K562 (cell line): ENCODE measurements around the gene AOC3. TPM values are rescaled to one million over a fixed set of nuclear protein-coding genes. Genes with fewer than 3 reads are reported as not detected.

Source experiments
- RFX7 ChIP-seq: fragments of 250-450 bp; sonication (Bioruptor Pico); IDR thresholded peaks from 2 replicates; pipeline ENCODE4 v1.5.1; 2021; ENCODE audit warnings: mild to moderate bottlenecking
- ZNF224 ChIP-seq: sonication (generic); formaldehyde crosslinking; IDR thresholded peaks from 2 replicates; pipeline ENCODE4 v1.8.0; 2022; ENCODE audit warnings: mild to moderate bottlenecking, missing genetic modification reagents
- ZZZ3 ChIP-seq: fragments of 450-650 bp; IDR thresholded peaks from 2 replicates; pipeline ENCODE4 v1.6.1; 2016; ENCODE audit warnings: antibody characterized with exemption, mild to moderate bottlenecking, moderate library complexity
- polyA plus RNA-seq, 8 experiments: library from polyadenylated mRNA; depleted of rRNA in 4 of 8; stranded (reverse) in 5 of 8; unstranded in 3 of 8; fragments of >200 nt; fragmentation: Nextera tagmentation in 2 of 8; fragmentation: Illumina TruSeq in 1 of 8; extraction: Ambion mirVana in 2 of 8; extraction: Trizol in 1 of 8; gene quantifications; 2 replicates each; pipeline versions ENCODE4 v1.2.1 to v1.2.3, GENCODE V29; 2011 to 2014; ENCODE audit warnings: inconsistent platforms in 1 of 8, missing spikeins in 1 of 8
- total RNA-seq, 7 experiments: library from RNA; depleted of rRNA in 6 of 7; stranded (reverse); fragments of >200 nt in 6 of 7; fragmentation: Illumina TruSeq in 2 of 7; extraction: Trizol in 2 of 7; gene quantifications; 2 replicates each; pipeline versions ENCODE4 v1.2.1 to v1.2.3, GENCODE V29; 2011 to 2021; ENCODE audit warnings: low replicate concordance in 1 of 7
- TF ChIP-seq, protein P1 (sequence below), 2 experiments: fragments of 450-650 bp in 1 of 2; sonication (generic) in 1 of 2; formaldehyde crosslinking in 1 of 2; IDR thresholded peaks; 2 replicates each; pipeline versions ENCODE4 v1.7.1 to v1.9.0; 2016 to 2022; ENCODE audit warnings: inconsistent platforms in 1 of 2, mild to moderate bottlenecking in 1 of 2, missing genetic modification reagents in 1 of 2

AOC3 gene
- total and polyA plus RNA-seq, 9 of the 15 experiments (the other 6 are each of a cell fraction or from before 2014, with no cell fraction given): 0.09 to 0.42 (median 0.22) TPM; not detected in 3

DNA sequence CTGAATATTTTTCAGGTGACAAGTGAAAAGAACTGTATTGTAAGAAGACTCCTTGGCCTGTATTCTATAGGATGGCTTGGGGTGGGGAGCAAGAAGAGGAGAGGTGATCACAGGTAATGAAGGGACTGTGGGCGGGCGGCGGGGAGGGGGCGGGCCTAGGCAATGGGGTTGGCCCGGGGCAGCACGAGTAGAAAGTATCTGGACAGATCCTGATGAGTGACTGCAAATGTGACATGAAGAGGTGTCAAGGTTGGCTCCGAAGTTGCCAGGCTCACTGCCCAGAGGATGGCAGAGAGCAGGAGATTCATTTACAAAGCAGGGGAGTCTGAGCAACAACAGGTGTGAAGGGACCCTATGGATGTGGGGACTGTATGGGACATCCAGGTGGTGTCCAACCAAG, 38.8 kb downstream of the AOC3 start (continued):
- TF ChIP-seq, protein P1, sequence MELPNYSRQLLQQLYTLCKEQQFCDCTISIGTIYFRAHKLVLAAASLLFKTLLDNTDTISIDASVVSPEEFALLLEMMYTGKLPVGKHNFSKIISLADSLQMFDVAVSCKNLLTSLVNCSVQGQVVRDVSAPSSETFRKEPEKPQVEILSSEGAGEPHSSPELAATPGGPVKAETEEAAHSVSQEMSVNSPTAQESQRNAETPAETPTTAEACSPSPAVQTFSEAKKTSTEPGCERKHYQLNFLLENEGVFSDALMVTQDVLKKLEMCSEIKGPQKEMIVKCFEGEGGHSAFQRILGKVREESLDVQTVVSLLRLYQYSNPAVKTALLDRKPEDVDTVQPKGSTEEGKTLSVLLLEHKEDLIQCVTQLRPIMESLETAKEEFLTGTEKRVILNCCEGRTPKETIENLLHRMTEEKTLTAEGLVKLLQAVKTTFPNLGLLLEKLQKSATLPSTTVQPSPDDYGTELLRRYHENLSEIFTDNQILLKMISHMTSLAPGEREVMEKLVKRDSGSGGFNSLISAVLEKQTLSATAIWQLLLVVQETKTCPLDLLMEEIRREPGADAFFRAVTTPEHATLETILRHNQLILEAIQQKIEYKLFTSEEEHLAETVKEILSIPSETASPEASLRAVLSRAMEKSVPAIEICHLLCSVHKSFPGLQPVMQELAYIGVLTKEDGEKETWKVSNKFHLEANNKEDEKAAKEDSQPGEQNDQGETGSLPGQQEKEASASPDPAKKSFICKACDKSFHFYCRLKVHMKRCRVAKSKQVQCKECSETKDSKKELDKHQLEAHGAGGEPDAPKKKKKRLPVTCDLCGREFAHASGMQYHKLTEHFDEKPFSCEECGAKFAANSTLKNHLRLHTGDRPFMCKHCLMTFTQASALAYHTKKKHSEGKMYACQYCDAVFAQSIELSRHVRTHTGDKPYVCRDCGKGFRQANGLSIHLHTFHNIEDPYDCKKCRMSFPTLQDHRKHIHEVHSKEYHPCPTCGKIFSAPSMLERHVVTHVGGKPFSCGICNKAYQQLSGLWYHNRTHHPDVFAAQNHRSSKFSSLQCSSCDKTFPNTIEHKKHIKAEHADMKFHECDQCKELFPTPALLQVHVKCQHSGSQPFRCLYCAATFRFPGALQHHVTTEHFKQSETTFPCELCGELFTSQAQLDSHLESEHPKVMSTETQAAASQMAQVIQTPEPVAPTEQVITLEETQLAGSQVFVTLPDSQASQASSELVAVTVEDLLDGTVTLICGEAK (IDR thresholded peaks at IDR 0.05): no peak
- TF ChIP-seq, protein P1 (CRISPR knock-in tag; IDR thresholded peaks at IDR 0.05): no peak
- TF ChIP-seq ZZZ3: no peak
- no peak for TF ChIP-seq RFX7 (CRISPR knock-in tag)
- TF ChIP-seq ZNF224 (CRISPR knock-in tag): no peak
